Stimulated activated CD4-positive, alpha-beta T cell treated with anti-CD3 and anti-CD28 coated beads, Interleukin-1b, Interleukin-23, amount 100 ng/mL, for 24 hours (primary cell): ENCODE measurements around the gene SLC36A3.
A peak's percentile ranks its signal among the peaks of the same experiment; 100 is the strongest.
"Not testable (repeated sequence)": the region's sequence is repeated elsewhere in the genome, so short reads cannot be mapped to it uniquely, and the experiment has no call there.

Experiments used
- DNase-seq, 4 experiments: peaks; one replicate each; pipeline ENCODE4 v3.0.0-alpha.2; 2020; ENCODE audit warnings: low read depth in 4 of 4, low spot score in 1 of 4

The SLC36A3 gene

GRCh38 chr5:151303666-151304065 lies at the start of gene SLC36A3:
TSS of gene SLC36A3 (minus strand) at chr5:151303766. CDS start at chr5:151303354, 412 bp downstream.
- DNase-seq = no peak

DNA sequence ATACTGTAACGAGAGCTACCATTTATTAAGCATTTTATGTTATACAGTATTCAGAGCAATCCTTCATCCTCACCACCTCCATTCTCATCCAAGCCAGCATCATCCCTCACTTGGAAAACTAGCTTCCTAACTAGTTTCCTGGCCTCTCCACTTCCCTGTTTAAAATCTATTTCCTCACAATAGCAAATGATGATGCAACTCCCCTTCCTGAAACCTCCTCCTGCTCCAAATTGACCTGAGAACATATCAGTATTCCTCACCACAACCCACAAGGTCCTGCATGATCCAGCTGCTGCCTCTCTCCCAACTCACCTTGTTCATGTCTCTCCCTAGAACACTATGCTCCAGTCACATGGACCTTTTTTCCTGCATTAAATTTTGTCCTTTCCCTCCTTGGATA lies 48.1 kb upstream of the SLC36A3 start:
- no peak for DNase-seq

- no peak for DNase-seq
Observed at GRCh38 chr5:151348789-151349188, 45.2 kb upstream of the SLC36A3 start.

DNA sequence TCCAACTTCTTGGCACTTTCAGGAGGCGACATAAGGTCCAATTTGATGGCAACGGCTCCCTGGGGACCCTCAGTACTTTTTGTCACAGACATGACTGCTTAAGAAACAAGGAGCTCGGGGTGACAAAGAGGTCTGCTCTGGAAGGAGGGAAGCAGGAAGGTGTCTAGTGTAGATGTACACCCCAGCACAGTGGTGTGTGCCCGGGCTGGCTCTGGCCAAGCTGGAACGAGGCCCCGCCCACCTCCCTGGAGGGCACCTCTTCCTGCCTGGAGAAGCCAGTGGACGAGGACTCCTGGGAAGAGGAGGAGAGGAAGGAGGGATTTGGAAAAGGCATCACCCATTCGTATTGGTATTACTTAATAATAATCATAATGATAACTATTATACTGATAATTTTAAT lies 43.8 kb upstream of the SLC36A3 start, which contains the start of gene SLC36A2:
TSS of gene SLC36A2 (minus strand) at position 191 of the 400 bp plus-strand sequence. CDS start at position 92, 99 bp downstream.
- no peak for DNase-seq

GRCh38 chr5:151345808-151346478 lies 42.4 kb upstream of the SLC36A3 start:
- no peak for DNase-seq

DNA sequence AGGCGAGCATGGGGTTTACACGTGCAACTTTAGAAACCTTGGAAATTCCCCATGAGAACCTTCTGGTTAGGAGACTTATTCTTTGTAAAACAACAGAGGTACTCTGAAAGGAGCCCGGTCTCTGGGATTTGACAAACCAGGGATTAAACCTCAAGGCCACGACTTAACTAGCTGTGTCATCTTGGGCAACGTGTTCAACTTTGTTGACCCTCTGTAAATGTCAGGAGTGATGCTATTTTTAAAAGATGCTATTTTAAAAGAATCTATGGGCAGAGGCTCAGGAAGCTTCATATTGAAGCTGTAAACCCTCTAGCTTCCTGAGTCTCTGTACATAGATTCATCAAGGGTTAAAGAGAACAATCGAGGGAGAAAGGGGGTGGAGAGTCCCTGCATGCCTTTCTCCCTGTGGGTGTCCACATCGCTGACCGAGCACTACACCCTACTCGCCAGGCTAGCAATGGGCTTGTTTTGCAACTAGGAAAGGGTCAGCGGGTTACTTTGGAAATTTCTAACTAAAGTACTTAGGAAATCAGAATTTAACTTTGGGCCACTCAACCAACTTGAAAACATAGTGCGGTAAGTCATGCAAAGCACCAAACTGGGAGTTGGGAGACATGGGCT lies 41.7 kb upstream of the SLC36A3 start:
- no peak for DNase-seq

DNA sequence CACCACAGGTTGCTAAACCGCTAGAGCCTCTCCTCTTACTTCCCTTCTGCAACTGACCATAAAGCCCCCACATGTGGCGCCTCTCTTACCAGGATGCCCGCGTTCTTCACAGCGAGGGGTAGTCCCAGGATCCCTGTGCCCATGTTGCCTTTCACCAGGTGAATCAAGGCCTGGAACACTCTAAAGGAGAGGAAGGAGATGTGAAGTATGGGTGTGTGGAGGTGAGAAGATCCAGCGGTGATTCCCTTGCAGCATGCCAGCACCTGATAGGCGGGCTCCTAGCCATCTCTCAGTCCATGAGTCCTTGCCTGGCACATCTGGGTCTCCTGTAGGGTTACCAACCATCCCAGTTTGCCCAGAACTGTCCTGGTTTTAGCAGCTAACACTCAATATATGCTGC lies 40.5 kb upstream of the SLC36A3 start:
- DNase-seq = no peak

- no peak for DNase-seq
Observed at GRCh38 chr5:151340004-151340403, 36.4 kb upstream of the SLC36A3 start.

DNA sequence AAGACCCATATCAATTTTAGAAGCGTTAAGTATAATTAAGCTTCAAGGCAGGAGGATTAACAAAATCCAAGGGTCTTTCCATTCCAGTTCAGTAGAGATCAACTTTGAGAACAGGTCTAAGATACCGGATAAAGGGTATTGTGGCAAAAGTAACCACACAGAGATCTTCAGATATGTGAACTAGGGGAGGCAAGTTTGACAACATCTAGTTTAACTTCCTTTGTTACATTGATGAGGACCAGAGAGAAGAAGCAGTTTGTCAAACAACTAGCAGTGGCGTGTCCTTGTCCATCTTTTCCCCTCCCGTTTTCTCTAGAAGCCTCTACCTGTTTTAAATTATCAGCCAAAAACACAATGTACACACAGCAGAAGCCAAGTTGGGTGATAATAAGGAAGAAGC lies 35.2 kb upstream of the SLC36A3 start:
- no peak for DNase-seq

DNA sequence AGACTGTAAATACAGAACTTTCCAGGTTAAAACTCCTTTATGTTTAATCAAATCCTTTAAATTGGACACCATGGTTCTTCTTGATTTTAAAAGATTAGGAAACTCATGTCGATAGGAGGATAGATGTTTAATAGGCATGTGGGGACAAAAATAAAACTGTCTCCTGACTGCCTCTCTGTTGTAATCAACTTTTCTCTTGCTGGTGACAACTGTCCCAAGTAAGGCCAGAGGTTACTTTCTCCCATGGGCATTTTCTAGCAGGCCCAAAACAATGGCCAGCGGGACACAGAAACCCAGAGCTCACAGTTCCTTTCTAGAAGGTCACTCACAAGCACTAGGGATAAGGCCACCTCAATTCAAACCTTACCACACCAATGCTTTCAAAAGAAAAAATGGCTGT lies 29.3 kb upstream of the SLC36A3 start:
- DNase-seq = no peak

- no peak for DNase-seq
Observed at GRCh38 chr5:151328734-151329133, 25.2 kb upstream of the SLC36A3 start.

DNA sequence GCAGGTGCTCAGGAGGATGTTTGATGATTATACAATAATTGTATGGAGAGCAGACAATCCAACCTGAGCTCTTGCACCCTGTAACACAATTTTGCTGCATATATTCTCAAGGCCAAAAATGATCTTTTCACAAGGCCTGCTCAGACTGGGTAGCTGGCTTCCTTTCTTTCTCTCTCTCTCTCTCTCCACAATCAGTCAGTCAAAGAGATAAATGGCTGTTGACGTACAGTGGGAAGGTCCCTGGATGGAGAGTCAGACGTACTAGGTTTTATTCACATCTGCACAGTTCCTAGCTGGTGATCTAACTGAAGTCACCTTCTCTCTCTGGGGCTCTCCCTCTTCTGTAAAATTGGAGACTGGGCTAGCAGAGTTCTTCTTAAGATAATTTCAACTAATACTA lies 24.0 kb upstream of the SLC36A3 start:
- DNase-seq = no peak

- no peak for DNase-seq
Observed at GRCh38 chr5:151326266-151326665, 22.7 kb upstream of the SLC36A3 start.

DNA sequence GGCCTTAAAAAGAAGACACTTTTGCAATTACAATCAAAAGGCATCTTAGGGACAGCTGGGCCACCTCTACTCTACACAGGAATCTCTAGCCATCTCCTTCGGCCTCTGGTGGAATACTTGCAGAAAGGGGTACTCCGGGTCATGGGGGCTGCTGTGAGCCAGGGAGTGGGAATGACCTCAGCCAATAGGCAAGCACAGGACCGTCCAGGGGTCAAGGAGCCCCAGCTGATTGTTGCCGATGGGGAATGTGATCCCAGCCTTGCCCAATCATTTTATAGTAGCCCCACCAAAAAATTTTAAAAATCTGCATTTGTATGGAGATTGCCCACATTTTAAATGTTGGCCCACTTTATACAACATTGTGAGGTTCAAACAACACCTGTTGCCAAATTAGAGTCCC lies 16.9 kb upstream of the SLC36A3 start:
- no peak for DNase-seq

- no peak for DNase-seq
Observed at GRCh38 chr5:151318850-151319732, 15.5 kb upstream of the SLC36A3 start.

DNA sequence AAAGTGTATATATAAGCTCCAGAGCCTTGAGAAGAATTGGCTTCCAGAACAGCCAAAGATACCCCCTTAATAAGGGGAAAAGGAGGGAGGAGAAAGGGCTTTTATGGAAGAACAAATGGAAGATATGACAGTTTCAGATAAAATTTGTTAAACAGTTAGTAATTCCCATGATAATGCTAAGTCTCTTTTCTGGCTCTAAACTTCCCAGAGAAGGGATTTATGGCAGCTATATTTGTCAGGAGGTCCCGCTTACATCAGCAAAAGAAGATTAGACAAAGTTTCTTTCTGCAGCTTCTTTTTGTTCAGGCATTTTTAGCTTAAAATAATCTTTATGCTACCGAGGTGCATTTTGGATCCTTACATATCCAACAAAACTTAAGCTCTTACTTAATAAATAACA lies 14.3 kb upstream of the SLC36A3 start:
- DNase-seq = no peak

GRCh38 chr5:151315998-151316597 lies 12.5 kb upstream of the SLC36A3 start:
- peak; percentile 13 to 37 (median 26) for DNase-seq

GRCh38 chr5:151313357-151313756 lies 9.8 kb upstream of the SLC36A3 start:
- no peak for DNase-seq

DNA sequence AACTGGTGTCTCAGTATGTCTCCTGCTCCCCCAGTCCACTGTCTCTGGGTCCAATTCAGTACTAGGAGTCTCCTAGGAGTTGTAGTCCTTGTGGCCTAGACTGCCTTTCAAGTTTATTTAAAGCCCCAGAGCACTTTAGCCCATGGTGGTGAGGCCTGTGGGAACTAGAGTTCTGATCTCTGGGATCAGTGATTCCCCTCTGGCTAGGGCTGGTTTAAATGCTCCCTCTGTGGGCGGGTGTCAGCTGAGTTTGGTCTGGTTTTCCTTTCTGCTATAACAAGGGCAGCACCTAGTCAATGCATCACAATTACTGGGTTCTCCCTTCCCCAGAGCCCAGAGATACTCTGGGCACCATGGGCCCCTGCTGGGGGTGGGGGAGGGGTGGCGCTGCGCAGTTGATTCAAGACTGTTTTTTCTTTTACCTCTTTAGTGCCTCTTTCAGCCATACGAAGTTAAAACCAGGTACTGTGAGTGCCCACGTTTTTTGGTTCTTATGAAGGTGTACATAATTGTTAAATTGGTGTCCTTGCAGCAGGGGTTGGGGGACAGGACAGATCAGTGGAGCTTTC lies 9.3 kb upstream of the SLC36A3 start:
- DNase-seq = no peak

DNA sequence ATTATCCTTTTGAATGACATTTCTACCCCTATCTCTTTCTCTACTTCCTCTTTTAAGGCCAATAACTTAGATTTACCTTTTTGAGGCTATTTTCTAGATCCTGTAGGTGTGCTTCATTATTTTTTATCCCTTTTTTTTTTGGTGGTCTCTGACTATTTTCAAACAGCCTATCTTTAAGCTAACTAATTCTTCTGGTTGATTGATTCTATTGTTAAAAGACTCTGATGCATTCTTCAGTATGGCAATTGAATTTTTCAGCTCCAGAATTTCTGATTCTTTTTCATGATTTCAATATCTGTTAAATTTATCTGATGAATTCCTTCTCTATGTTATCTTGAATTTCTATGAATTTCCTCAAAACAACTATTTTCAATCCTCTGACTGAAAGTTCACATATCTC lies 7.4 kb upstream of the SLC36A3 start:
- DNase-seq = no peak

GRCh38 chr5:151309821-151310220 lies 6.3 kb upstream of the SLC36A3 start:
- DNase-seq = not testable (repeated sequence)
